Transverse colon (tissue), 3 donors: ENCODE results near the gene ORM2.

Experiments
- POLR2A ChIP-seq: fragments of 450-650 bp; IDR thresholded peaks from one replicate; pipeline ENCODE4 v1.6.1; 2016; ENCODE audit warnings: antibody characterized with exemption, mild to moderate bottlenecking, moderate library complexity
- TF ChIP-seq, protein P1 (sequence below), 5 experiments: fragments of 200-600 bp in 3 of 5; fragments of 450-650 bp in 2 of 5; sonication (generic) in 3 of 5; IDR thresholded peaks; 1 replicate in 2 of 5; 2 replicates in 3 of 5; pipeline ENCODE4 v1.5.1; 2016 to 2017; ENCODE audit warnings: antibody characterized with exemption in 5 of 5, inconsistent platforms in 3 of 5, mild to moderate bottlenecking in 2 of 5, moderate library complexity in 1 of 5

DNA sequence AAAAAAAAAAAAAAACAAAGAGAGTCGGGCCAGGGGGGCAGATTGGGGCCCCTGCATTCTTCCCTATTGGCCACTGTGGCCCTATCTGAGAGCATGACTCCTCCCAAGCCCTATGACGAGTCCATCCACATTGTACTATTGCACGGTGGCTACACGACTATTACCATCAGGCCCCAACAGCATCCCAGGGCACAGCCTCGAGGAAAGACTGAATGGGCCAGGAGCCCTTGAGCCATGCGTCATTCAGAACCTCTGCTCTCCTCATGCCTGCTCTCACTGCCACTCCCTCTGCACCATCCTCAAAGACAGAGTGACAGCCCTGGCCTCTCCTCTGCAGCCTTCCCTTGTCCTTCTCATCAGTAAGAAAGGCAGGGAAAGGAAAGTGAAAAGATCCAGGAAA is 26.9 kb upstream of the ORM2 start:
- TF ChIP-seq, protein P1, sequence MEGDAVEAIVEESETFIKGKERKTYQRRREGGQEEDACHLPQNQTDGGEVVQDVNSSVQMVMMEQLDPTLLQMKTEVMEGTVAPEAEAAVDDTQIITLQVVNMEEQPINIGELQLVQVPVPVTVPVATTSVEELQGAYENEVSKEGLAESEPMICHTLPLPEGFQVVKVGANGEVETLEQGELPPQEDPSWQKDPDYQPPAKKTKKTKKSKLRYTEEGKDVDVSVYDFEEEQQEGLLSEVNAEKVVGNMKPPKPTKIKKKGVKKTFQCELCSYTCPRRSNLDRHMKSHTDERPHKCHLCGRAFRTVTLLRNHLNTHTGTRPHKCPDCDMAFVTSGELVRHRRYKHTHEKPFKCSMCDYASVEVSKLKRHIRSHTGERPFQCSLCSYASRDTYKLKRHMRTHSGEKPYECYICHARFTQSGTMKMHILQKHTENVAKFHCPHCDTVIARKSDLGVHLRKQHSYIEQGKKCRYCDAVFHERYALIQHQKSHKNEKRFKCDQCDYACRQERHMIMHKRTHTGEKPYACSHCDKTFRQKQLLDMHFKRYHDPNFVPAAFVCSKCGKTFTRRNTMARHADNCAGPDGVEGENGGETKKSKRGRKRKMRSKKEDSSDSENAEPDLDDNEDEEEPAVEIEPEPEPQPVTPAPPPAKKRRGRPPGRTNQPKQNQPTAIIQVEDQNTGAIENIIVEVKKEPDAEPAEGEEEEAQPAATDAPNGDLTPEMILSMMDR (IDR thresholded peaks at IDR 0.05): no peak
- TF ChIP-seq POLR2A: no peak
